ENCODE measurements around the gene NUTM2E.
A peak's percentile ranks its signal among the peaks of the same experiment; 100 is the strongest.
"Not testable (repeated sequence)": the region's sequence is repeated elsewhere in the genome, so short reads cannot be mapped to it uniquely, and the experiment has no call there.

Gene NUTM2E

DNA sequence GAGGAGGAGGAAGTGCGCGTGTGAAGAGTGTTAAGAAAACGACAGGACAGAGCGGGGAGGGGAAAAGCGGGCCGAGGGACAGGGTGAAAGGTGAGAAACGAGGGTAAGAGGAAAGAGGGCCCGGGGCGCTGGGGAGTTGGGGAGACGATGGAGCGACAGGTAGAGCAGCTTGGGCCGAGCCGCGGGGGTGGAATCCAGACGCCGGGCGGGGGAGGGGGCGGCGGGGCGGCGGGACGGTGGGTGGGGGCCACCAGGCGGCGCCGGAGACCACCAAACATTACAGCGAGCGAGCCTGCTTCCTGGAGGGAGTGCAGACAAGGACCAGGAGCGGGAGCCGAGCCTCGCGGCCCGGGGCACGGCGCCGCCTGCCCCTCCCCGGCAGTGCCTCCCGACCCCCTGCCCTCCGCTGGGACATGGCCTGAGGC, 940 bp upstream of the NUTM2E start:
- H3K4me3 Mint-ChIP-seq = peak overlapping the region; percentile 91
- peaks cover 22% of the 10 kb centered on the region for H3K4me1 Mint-ChIP-seq
- not testable (repeated sequence) for H3K27me3 Mint-ChIP-seq (ENCODE audit: low read depth, poor library complexity); H3K36me3 Mint-ChIP-seq (ENCODE audit: low read depth); H3K27ac Mint-ChIP-seq; H3K9me3 Mint-ChIP-seq
- TF ChIP-seq, protein P1, sequence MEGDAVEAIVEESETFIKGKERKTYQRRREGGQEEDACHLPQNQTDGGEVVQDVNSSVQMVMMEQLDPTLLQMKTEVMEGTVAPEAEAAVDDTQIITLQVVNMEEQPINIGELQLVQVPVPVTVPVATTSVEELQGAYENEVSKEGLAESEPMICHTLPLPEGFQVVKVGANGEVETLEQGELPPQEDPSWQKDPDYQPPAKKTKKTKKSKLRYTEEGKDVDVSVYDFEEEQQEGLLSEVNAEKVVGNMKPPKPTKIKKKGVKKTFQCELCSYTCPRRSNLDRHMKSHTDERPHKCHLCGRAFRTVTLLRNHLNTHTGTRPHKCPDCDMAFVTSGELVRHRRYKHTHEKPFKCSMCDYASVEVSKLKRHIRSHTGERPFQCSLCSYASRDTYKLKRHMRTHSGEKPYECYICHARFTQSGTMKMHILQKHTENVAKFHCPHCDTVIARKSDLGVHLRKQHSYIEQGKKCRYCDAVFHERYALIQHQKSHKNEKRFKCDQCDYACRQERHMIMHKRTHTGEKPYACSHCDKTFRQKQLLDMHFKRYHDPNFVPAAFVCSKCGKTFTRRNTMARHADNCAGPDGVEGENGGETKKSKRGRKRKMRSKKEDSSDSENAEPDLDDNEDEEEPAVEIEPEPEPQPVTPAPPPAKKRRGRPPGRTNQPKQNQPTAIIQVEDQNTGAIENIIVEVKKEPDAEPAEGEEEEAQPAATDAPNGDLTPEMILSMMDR (IDR thresholded peaks at IDR 0.05) = peak; percentile 17
- peak; percentile 34 for DNase-seq

DNA sequence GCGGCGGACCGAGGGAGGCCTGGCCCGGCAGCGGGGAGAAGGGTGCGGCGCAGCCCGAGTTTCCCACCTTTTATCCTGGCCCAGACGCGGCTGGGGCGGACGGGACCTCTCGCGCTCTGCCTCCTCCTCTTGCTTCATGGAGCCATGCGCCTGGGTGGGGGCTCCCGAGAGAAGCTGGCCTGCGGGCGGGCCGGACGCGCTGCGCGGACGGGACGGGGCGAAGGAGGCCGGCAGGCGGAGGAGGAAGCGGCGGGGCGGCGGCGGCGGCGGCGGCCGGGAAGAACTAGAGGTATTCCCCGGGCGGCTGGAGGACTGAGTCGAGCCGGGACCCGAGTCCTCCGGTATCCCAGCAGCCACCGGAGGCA, 426 bp upstream of the NUTM2E start:
- Mint-ChIP-seq H3K4me1 (peaks cover 22% of the 10 kb centered on the region), H3K27ac (peak overlapping the region; percentile 85), H3K4me3 (peak overlapping the region; percentile 83)
- peak; percentile 57 for DNase-seq
- not testable (repeated sequence) for H3K27me3 Mint-ChIP-seq (ENCODE audit: low read depth, poor library complexity); H3K36me3 Mint-ChIP-seq (ENCODE audit: low read depth); H3K9me3 Mint-ChIP-seq

DNA sequence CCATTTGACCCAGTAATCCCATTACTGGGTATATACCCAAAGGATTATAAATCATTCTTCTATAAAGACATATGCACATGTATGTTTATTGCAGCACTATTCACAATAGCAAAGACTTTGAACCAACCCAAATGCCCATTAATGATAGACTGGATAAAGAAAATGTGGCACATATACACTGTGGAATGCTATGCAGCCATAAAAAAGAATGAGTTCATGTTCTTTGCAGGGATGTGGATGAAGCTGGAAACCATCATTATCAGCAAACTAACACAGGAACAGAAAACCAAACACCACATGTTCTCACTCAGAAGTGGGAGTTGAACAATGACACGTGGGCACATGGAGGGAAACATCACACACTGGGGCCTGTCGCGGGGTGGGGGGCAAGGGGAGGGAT, 7.3 kb downstream of the NUTM2E start:
- H3K27ac Mint-ChIP-seq; DNase-seq; H3K9me3 Mint-ChIP-seq; H3K4me1 Mint-ChIP-seq; H3K4me3 Mint-ChIP-seq; H3K27me3 Mint-ChIP-seq (ENCODE audit: low read depth, poor library complexity): not testable (repeated sequence)
- H3K36me3 Mint-ChIP-seq (ENCODE audit: low read depth) = peaks cover 23% of the 10 kb centered on the region

DNA sequence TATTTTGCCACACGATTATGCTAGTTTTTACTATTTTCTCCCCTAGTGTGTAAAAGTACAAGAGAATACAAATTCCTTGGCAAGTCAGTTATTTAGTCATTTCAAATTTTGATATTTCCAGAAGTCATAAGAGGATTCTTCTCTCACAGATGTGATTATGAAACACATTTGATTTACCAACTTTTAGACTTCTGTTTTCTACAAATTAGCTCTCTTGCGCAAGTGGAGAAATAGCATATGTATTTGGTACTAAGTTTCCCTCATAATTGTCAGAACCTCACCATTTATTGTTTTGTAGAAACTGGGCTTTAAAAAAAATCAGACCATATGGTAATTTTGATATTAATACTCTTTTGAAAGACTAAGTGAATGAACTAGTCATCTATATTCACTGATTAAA, 9.4 kb downstream of the NUTM2E start:
- not testable (repeated sequence) for H3K9me3 Mint-ChIP-seq; H3K27me3 Mint-ChIP-seq (ENCODE audit: low read depth, poor library complexity); H3K4me1 Mint-ChIP-seq; DNase-seq; H3K4me3 Mint-ChIP-seq; H3K27ac Mint-ChIP-seq
- peaks cover 19% of the 10 kb centered on the region for H3K36me3 Mint-ChIP-seq (ENCODE audit: low read depth)

DNA sequence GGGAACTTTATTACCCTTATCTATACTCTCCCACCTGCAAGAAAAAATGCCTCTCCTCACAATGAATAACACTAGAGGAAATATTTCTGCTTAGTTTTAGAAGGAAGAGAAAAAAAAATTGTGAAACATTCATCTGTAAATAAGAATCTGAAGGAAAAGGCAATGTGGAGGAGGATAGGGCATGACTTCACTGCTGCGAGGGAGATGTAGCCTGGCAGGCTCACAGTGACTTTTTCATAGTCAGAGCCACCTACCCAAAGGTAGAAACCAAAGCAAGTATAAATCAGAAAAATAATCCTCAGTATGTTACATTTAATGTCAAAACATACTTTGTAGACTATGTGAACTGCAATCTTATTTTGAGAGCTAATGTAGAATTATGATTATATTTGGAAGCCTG, 10.4 kb downstream of the NUTM2E start:
- not testable (repeated sequence) for H3K4me3 Mint-ChIP-seq; DNase-seq; H3K9me3 Mint-ChIP-seq; H3K4me1 Mint-ChIP-seq; H3K27ac Mint-ChIP-seq; H3K27me3 Mint-ChIP-seq (ENCODE audit: low read depth, poor library complexity)
- peaks cover 18% of the 10 kb centered on the region for H3K36me3 Mint-ChIP-seq (ENCODE audit: low read depth)

DNA sequence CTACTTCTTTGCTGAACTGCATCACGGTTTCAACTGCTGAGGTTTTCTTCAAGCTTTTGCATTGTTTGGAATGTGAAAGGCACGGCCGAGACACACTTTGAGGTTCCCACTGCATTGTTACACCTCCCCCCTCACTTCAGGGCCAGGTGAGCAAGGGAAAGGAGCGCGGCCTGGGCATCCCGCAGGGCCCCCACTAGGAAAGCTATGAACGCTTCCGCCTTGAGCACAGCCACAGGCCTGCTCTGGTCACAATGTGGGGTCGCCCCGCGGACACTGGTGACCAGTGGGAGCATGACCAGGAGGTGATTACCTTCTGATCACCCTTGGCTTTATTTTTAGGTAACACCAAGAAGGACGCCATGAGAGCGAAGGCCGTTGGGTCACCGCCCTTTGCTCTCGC, 11.9 kb downstream of the NUTM2E start:
- not testable (repeated sequence) for H3K27me3 Mint-ChIP-seq (ENCODE audit: low read depth, poor library complexity); H3K27ac Mint-ChIP-seq; H3K4me1 Mint-ChIP-seq; H3K36me3 Mint-ChIP-seq (ENCODE audit: low read depth); H3K4me3 Mint-ChIP-seq; DNase-seq; H3K9me3 Mint-ChIP-seq

DNA sequence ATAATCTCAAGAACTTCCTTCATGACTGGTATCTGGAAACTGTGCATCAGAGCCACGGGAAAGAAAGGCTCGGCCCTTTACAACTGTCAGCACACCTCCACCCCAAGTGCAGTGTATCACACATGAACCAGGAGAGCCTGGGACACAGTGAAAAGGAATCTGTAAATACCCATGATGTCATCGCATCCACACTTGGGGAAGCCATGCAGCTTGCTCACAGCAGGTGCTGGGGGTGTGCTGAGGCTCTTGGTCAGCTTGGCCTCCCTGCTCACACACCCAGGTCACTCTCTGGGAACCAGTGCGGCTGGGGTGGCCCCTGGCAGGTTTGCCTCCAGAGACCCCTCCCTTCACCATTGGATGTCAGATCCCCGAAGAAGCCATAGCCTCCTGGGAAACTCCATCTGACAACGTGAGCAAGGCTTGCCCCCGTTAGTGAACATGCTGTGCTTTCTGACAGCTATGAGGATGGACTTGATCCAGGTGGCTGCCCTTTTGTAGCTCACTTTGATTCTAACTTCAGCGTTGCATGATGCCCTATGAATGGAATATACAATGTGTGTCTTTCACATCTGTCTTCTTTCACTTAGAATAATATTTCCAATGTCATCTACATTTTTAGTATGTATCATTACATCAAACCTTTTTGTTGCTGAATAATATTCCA, 26.8 kb downstream of the NUTM2E start:
- not testable (repeated sequence) for H3K9me3 Mint-ChIP-seq; H3K27me3 Mint-ChIP-seq (ENCODE audit: low read depth, poor library complexity); DNase-seq; H3K27ac Mint-ChIP-seq; H3K4me1 Mint-ChIP-seq; H3K4me3 Mint-ChIP-seq; H3K36me3 Mint-ChIP-seq (ENCODE audit: low read depth)

DNA sequence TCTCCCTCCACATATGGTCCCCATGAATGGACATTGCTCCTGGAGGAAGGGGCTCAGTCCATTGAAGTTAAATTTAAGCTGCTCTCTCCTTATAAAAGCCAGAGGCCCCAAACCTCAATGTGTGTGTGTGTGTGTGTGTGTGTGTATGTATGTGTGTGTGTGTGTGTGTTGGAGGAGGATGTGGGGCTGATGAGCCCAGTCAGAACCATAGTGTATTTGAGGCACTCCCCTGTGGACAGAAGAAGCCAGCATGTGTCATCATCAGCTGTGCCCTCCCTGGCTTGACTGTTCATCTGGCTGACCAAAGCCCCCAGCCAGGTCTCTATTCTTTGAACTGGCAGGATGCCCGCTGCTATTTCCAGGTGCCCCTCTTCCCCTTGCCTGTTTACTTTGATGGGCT, 35.7 kb downstream of the NUTM2E start:
- not testable (repeated sequence) for H3K4me3 Mint-ChIP-seq; H3K27ac Mint-ChIP-seq; H3K9me3 Mint-ChIP-seq; DNase-seq; H3K4me1 Mint-ChIP-seq; H3K36me3 Mint-ChIP-seq (ENCODE audit: low read depth)
- peaks cover 11% of the 10 kb centered on the region for H3K27me3 Mint-ChIP-seq (ENCODE audit: low read depth, poor library complexity)

DNA sequence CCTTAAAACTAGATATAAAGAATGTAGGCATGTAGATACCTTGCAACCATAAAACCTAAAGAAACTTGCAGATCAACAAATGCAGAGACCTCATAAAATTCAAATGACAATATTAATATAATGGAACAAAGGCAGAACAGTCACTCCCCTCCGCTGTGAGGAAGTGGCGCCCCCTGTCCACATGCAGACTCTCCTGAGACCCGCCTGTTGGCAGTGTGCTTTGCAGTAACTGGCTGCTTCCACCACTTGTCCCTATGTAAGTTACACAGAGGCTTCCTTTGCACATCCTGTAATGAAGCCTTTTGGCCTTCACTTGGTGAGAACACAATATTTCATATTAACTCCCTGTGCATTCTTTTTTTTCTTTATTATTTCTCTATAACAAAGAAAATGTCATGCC, 36.3 kb downstream of the NUTM2E start:
- H3K4me1 Mint-ChIP-seq; H3K27ac Mint-ChIP-seq; H3K27me3 Mint-ChIP-seq (ENCODE audit: low read depth, poor library complexity); H3K4me3 Mint-ChIP-seq; DNase-seq; H3K36me3 Mint-ChIP-seq (ENCODE audit: low read depth); H3K9me3 Mint-ChIP-seq: not testable (repeated sequence)

DNA sequence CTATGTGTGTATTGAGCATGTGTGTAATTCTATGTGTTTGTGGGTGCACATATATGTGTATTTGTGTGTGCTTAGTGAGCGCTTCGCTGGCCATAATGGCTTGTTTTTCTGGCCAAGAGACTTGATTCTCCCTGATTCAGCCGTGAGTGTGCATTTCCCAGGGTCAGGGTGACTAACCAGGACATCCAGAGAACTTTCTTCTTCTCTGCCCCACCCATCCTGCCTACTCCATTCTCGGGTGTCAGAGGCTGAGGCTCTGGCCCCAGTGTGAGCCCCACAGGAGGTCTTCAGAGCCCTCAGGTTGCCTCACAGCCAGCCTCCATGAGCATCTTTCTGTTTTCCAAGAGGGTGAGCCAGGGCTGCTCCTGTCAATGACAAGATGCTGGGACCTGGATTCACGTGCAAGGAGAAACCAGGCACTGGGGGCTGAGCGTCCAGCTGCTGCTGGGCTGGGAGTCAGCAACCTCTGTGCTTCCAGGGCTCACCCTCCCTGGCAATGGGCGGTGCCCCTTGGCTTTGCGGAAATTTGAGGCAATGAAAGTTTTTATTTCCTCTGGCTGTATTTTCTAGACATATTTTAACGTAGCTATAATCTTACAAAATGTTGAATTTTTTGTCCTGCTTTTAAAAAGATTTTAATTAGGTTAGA, 40.5 kb downstream of the NUTM2E start:
- not testable (repeated sequence) for H3K27ac Mint-ChIP-seq; H3K27me3 Mint-ChIP-seq (ENCODE audit: low read depth, poor library complexity)

DNA sequence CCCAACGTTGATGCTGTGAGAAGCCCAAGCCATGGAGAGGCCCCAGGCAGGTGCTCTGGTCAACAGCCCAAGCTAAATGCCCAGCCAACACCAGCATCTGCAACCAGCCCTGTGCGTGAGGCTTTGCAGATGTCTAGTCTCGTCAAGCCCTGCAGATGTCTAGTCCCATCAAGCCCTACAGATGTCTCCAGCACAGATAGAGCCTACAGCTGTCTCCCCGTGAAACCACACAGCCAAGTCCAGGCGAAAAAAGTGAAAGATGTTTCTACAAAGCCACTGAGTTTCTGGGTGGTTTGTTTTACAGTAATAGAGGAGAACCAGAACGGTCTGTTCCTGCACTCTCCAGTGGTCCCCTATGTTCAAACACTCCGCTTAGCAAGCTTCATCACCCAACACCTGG, 41.5 kb downstream of the NUTM2E start:
- H3K27ac Mint-ChIP-seq; H3K9me3 Mint-ChIP-seq; DNase-seq; H3K36me3 Mint-ChIP-seq (ENCODE audit: low read depth); H3K4me3 Mint-ChIP-seq; H3K27me3 Mint-ChIP-seq (ENCODE audit: low read depth, poor library complexity); H3K4me1 Mint-ChIP-seq: not testable (repeated sequence)

More for the DNA sequence above, 40.5 kb downstream of the NUTM2E start:
- not testable (repeated sequence) for H3K4me1 Mint-ChIP-seq; H3K9me3 Mint-ChIP-seq; H3K4me3 Mint-ChIP-seq; DNase-seq; H3K36me3 Mint-ChIP-seq (ENCODE audit: low read depth)

DNA sequence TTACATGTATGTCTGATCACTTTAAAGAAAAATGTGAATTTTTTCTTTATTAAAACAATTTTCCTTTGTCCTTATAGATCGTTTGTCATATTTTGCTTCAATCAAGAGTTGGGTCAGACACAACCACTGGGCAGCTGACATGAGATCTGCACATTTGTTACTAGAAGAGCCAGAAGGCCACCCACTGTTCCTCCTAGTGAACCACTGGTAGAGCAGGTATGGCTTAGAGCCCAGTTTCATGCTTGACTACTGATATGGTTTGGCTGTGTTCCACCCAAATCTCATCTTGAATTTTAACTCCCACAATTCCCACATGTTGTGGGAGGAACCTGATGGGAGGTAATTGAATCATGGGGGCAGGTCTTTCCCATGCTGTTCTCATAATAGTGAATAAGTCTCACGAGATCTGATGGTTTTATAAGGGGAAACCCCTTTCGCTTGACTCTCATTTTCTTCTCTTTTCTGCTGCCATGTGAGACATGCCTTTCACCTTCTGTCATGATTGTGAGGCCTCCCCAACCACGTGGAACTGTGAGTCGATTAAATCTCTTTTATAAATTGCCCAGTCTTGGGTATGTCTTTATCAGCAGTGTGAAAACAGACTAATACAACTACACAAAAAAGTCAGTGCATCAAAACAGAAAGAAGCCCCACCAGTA, 43.0 kb downstream of the NUTM2E start:
- not testable (repeated sequence) for H3K27ac Mint-ChIP-seq; H3K36me3 Mint-ChIP-seq (ENCODE audit: low read depth); H3K4me1 Mint-ChIP-seq; H3K27me3 Mint-ChIP-seq (ENCODE audit: low read depth, poor library complexity); H3K9me3 Mint-ChIP-seq; DNase-seq; H3K4me3 Mint-ChIP-seq

DNA sequence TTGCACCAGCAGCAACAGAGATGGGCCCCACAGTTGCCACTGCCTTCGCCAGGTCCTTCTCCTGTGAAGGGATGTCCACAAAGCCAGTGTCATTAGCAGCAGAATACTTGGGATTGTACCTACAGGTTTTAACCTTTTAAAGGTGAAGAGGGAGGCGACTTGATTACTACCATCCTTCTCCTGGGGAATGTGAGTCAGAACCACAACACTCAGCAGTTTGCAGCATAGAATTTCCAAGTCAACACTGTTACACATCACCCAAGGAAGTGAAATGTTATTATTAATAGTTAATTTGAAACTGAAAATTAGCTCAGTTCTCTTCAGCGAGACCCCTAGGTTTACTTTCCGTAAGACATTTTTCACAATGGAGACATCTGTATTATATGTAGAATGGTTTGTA, 45.2 kb downstream of the NUTM2E start:
- H3K27me3 Mint-ChIP-seq (ENCODE audit: low read depth, poor library complexity); DNase-seq; H3K4me3 Mint-ChIP-seq; H3K36me3 Mint-ChIP-seq (ENCODE audit: low read depth); H3K4me1 Mint-ChIP-seq; H3K9me3 Mint-ChIP-seq; H3K27ac Mint-ChIP-seq: not testable (repeated sequence)
